ENCODE results near the gene PHYHIPL. TPM values are rescaled to one million over a fixed set of nuclear protein-coding genes. Genes with fewer than 3 reads are reported as not detected.

PHYHIPL gene
- total and polyA plus RNA-seq, 2 of the 4 experiments (the other 2 are of a cell fraction), result not detected

DNA sequence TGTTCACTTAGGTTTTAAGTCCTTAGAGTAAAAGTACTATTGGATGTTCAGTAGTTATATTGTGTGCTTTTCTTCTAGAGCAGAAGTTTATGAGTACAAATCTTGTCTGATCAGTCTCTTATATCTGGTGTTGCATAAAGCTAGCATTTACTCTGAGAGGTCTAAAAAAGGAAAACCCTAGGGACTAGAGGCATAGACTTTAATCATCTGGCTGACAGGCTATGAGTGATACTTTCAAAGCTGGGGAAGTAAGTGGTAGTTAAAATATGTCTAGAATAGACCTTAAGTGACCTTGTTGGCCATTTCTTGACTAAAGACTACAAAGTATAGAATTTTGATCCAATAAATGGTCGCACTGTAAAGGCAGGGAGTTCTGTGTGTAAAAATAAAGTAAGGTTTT, 32.9 kb upstream of the PHYHIPL start:
- CTCF ChIA-PET, result no interaction called here
- ATAC-seq (ENCODE audit: low read depth), result no peak
- no TSS peak for BruUV-seq (replicated peaks)

More for the DNA sequence above, 32.9 kb upstream of the PHYHIPL start:
- DNase-seq, result no peak
- H2BK20ac ChIP-seq (ENCODE audit: low read depth, low read length), result no peak overlapping the region
- no peak overlapping the region for H3K56ac ChIP-seq (ENCODE audit: extremely low read depth, insufficient read depth, low read length)
- H3K4me2 ChIP-seq (ENCODE audit: low read depth, low read length), result no peak overlapping the region
- POLR2A ChIA-PET (ENCODE audit: unreplicated experiment), result no interaction called here
- WGBS, 2 experiments (ENCODE audit: extremely low coverage in 2 of 2, insufficient read length in 1 of 2), result no CpG with 5 or more reads among the region's 1 CpG
- H3K4ac ChIP-seq (ENCODE audit: low read depth, low read length), result no peak overlapping the region
- in situ Hi-C loops (cut with MboI; ENCODE audit: low sequenced_read_pairs) (no loop called here), dilution Hi-C loops (cut with HindIII; ENCODE audit: low sequenced_read_pairs, unreplicated experiment) (no loop called here), intact Hi-C loops (cut with micrococcal nuclease) (no loop called here)
- H3K9me1 ChIP-seq (ENCODE audit: insufficient read depth, low read length), result no peaks in the 10 kb centered on the region
- H4K5ac ChIP-seq (ENCODE audit: low read depth, low read length), result no peak overlapping the region
- no peaks in the 10 kb centered on the region for H3K9me3 ChIP-seq (ENCODE audit: control insufficient read depth, insufficient read depth, low read length)
- H3K27me3 ChIP-seq (ENCODE audit: control insufficient read depth, insufficient read depth, low read length), result no peaks in the 10 kb centered on the region
- no peak overlapping the region for H2AFZ ChIP-seq (replicated peaks; ENCODE audit: low read length, poor library complexity)
- no peaks in the 10 kb centered on the region for H3K79me1 ChIP-seq (ENCODE audit: low read depth in 1 of 2, low read length in 2 of 2)
- H3K23ac ChIP-seq (ENCODE audit: low read depth, low read length), result no peak overlapping the region
- no peak overlapping the region for H3K18ac ChIP-seq (ENCODE audit: low read depth, low read length)
- TF ChIP-seq SMC3 (IDR thresholded peaks at IDR 0.05; ENCODE audit: low read depth, low read length) (no peak), POLR2A (IDR thresholded peaks at IDR 0.05; ENCODE audit: low read depth, low read length) (no peak), RCOR1 (IDR thresholded peaks at IDR 0.05; ENCODE audit: insufficient replicate concordance, low read length) (no peak), RAD21 (IDR thresholded peaks at IDR 0.05; ENCODE audit: low read length) (no peak), RFX5 (IDR thresholded peaks at IDR 0.05; ENCODE audit: low read depth, low read length) (no peak), MXI1 (IDR thresholded peaks at IDR 0.05; ENCODE audit: borderline replicate concordance, low read depth, low read length) (no peak), MAZ (IDR thresholded peaks at IDR 0.05; ENCODE audit: borderline replicate concordance, low read depth, low read length) (no peak), FOS (IDR thresholded peaks at IDR 0.05; ENCODE audit: low read depth, low read length) (no peak), NFE2L2 (IDR thresholded peaks at IDR 0.05; ENCODE audit: low read depth, low read length) (no peak), MAFK (IDR thresholded peaks at IDR 0.05; ENCODE audit: low read depth, low read length) (no peak)
- TF ChIP-seq, protein P1, sequence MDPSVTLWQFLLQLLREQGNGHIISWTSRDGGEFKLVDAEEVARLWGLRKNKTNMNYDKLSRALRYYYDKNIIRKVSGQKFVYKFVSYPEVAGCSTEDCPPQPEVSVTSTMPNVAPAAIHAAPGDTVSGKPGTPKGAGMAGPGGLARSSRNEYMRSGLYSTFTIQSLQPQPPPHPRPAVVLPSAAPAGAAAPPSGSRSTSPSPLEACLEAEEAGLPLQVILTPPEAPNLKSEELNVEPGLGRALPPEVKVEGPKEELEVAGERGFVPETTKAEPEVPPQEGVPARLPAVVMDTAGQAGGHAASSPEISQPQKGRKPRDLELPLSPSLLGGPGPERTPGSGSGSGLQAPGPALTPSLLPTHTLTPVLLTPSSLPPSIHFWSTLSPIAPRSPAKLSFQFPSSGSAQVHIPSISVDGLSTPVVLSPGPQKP (IDR thresholded peaks at IDR 0.05; ENCODE audit: borderline replicate concordance, low read depth, low read length), result no peak
- TF ChIP-seq, protein P2, sequence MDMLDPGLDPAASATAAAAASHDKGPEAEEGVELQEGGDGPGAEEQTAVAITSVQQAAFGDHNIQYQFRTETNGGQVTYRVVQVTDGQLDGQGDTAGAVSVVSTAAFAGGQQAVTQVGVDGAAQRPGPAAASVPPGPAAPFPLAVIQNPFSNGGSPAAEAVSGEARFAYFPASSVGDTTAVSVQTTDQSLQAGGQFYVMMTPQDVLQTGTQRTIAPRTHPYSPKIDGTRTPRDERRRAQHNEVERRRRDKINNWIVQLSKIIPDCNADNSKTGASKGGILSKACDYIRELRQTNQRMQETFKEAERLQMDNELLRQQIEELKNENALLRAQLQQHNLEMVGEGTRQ (IDR thresholded peaks at IDR 0.05; ENCODE audit: low read depth, low read length), result no peak
- TF ChIP-seq, protein P3, sequence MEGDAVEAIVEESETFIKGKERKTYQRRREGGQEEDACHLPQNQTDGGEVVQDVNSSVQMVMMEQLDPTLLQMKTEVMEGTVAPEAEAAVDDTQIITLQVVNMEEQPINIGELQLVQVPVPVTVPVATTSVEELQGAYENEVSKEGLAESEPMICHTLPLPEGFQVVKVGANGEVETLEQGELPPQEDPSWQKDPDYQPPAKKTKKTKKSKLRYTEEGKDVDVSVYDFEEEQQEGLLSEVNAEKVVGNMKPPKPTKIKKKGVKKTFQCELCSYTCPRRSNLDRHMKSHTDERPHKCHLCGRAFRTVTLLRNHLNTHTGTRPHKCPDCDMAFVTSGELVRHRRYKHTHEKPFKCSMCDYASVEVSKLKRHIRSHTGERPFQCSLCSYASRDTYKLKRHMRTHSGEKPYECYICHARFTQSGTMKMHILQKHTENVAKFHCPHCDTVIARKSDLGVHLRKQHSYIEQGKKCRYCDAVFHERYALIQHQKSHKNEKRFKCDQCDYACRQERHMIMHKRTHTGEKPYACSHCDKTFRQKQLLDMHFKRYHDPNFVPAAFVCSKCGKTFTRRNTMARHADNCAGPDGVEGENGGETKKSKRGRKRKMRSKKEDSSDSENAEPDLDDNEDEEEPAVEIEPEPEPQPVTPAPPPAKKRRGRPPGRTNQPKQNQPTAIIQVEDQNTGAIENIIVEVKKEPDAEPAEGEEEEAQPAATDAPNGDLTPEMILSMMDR (conservative IDR thresholded peaks at IDR 0.05; ENCODE audit: low read depth, low read length), result no peak
- no peak overlapping the region for H3K27ac ChIP-seq (ENCODE audit: insufficient read depth, low read length)
- no peak overlapping the region for H4K8ac ChIP-seq (ENCODE audit: low read depth in 2 of 2, low read length in 2 of 2)
- no peak overlapping the region for H2BK120ac ChIP-seq (ENCODE audit: low read depth, low read length)
- no peak overlapping the region for H4K91ac ChIP-seq (ENCODE audit: insufficient read depth, low read depth, low read length)
- no peak overlapping the region for H2BK15ac ChIP-seq (ENCODE audit: low read depth, low read length)
- H3K9ac ChIP-seq (ENCODE audit: low read depth, low read length), result no peak overlapping the region
- no peaks in the 10 kb centered on the region for H3K36me3 ChIP-seq (ENCODE audit: control insufficient read depth, insufficient read depth, low read length)
- H2AK9ac ChIP-seq (replicated peaks; ENCODE audit: low read depth, low read length, poor library complexity), result no peak overlapping the region
- no peaks in the 10 kb centered on the region for H4K20me1 ChIP-seq (ENCODE audit: insufficient read depth, low read length)
- no peaks in the 10 kb centered on the region for H3K4me1 ChIP-seq (ENCODE audit: control insufficient read depth, insufficient read depth, low read length)
- no peak overlapping the region for H2AK5ac ChIP-seq (ENCODE audit: low read depth, low read length)
- H2BK5ac ChIP-seq (ENCODE audit: low read depth, low read length, poor library complexity, severe bottlenecking), result no peak overlapping the region
- no peak overlapping the region for H3K4me3 ChIP-seq (ENCODE audit: insufficient read depth, low read depth, low read length)
- no peak overlapping the region for H3K14ac ChIP-seq (replicated peaks; ENCODE audit: low read depth, low read length)
